Endothelial cell of umbilical vein (primary cell): ENCODE measurements around the gene VAV2. TPM values are rescaled to one million over a fixed set of nuclear protein-coding genes. Genes with fewer than 3 reads are reported as not detected.

Source experiments
- BruUV-seq: library from RNA; stranded (reverse); fragments of 400-500 nt; replicated peaks from 2 replicates; lab custom pipeline; 2021; lab: Mats Ljungman, UMichigan
- CTCF ChIA-PET: fragments of 300-600, 350-600 bp; sonication (Branson Sonifier 250); formaldehyde crosslinking; loops from one replicate; lab custom pipeline; 2021; ENCODE audit warnings: antibody characterized with exemption, inconsistent platforms; lab: Charles Lee
- POLR2A ChIA-PET: fragments of 300-600, 350-600 bp; sonication (Branson Sonifier 250); formaldehyde crosslinking; loops from one replicate; lab custom pipeline; 2021; ENCODE audit warnings: antibody characterized with exemption, inconsistent platforms; lab: Charles Lee
- DNase-seq: peaks from one replicate; pipeline ENCODE4 v3.0.0-alpha.2; 2011; ENCODE audit warnings: low read depth, low spot score
- FAIRE-seq: peaks from 2 replicates; lab custom pipeline; 2011; peaks lifted over from hg19 to GRCh38; lab: Jason Lieb, UNC
- H2AFZ ChIP-seq: 2 replicates; pipeline ENCODE4 v1.6.0; 2012; ENCODE audit warnings: low read depth, low read length, control low read depth, inconsistent platforms
- H3K27ac ChIP-seq: 2 replicates; pipeline ENCODE4 v1.5.1; 2011; ENCODE audit warnings: low read depth, mild to moderate bottlenecking, control low read depth, low read length, moderate library complexity; ENCODE audit not compliant: insufficient read depth
- H3K27me3 ChIP-seq, 2 experiments: 2 replicates each; pipeline versions ENCODE4 v1.6.0 to v1.6.1; 2011; ENCODE audit warnings: low read length in 2 of 2, mixed read lengths in 1 of 2; ENCODE audit not compliant: control insufficient read depth in 2 of 2, insufficient read depth in 2 of 2
- H3K36me3 ChIP-seq, 2 experiments: 2 replicates in 1 of 2; 3 replicates in 1 of 2; pipeline ENCODE4 v1.5.1; 2011; ENCODE audit warnings: low read length in 2 of 2, mild to moderate bottlenecking in 1 of 2, moderate library complexity in 1 of 2; ENCODE audit not compliant: control insufficient read depth in 2 of 2, insufficient read depth in 2 of 2; ENCODE audit errors: extremely low read depth in 1 of 2
- H3K4me1 ChIP-seq: 3 replicates; pipeline ENCODE4 v1.5.1; 2011; ENCODE audit warnings: mild to moderate bottlenecking, low read length; ENCODE audit not compliant: control insufficient read depth, insufficient read depth; ENCODE audit errors: extremely low read depth
- H3K4me2 ChIP-seq: 2 replicates; pipeline ENCODE4 v1.6.1; 2011; ENCODE audit warnings: low read length, control low read depth, mixed read lengths; ENCODE audit not compliant: insufficient read depth
- H3K4me3 ChIP-seq, 3 experiments: fragments of 200-600 bp in 1 of 3; sonication (generic), shearing (Covaris generic) in 1 of 3; replicated peaks in 1 of 3; 2 replicates each; pipeline ENCODE4 v1.5.1; 2011 to 2016; ENCODE audit warnings: control low read depth in 3 of 3, low read length in 3 of 3, mild to moderate bottlenecking in 2 of 3, inconsistent platforms in 1 of 3, low read depth in 1 of 3, moderate library complexity in 1 of 3; ENCODE audit not compliant: insufficient read depth in 1 of 3
- H3K79me2 ChIP-seq: 2 replicates; pipeline ENCODE4 v1.6.0; 2012; ENCODE audit warnings: low read length, inconsistent platforms; ENCODE audit not compliant: control insufficient read depth, insufficient read depth
- H3K9ac ChIP-seq: replicated peaks from 2 replicates; pipeline ENCODE3; 2011; ENCODE audit warnings: low read length, control low read depth; ENCODE audit not compliant: insufficient read depth; ENCODE audit errors: extremely low read depth
- H3K9me1 ChIP-seq: replicated peaks from 3 replicates; pipeline ENCODE4 v1.6.0; 2011; ENCODE audit warnings: mild to moderate bottlenecking, low read length; ENCODE audit not compliant: control insufficient read depth, insufficient read depth; ENCODE audit errors: extremely low read depth
- H3K9me3 ChIP-seq: replicated peaks from 2 replicates; pipeline ENCODE4 v1.5.1; 2012; ENCODE audit warnings: low read length, inconsistent platforms; ENCODE audit not compliant: control insufficient read depth, insufficient read depth
- H4K20me1 ChIP-seq: replicated peaks from 2 replicates; pipeline ENCODE3; 2011; ENCODE audit warnings: mild to moderate bottlenecking, low read length; ENCODE audit not compliant: control insufficient read depth, insufficient read depth; ENCODE audit errors: extremely low read depth
- EZH2 ChIP-seq: IDR thresholded peaks from 2 replicates; pipeline ENCODE4 v1.6.1; 2012; ENCODE audit warnings: borderline replicate concordance, low read depth, mild to moderate bottlenecking, moderate library complexity, low read length, inconsistent platforms; ENCODE audit not compliant: severe bottlenecking
- FOS ChIP-seq: IDR thresholded peaks from 2 replicates; pipeline ENCODE4 v1.6.1; 2011; ENCODE audit warnings: mild to moderate bottlenecking, low read length, moderate library complexity, borderline replicate concordance; ENCODE audit not compliant: insufficient read depth
- GATA2 ChIP-seq: IDR thresholded peaks from 2 replicates; pipeline ENCODE4 v1.7.0; 2011; ENCODE audit warnings: low read depth, mild to moderate bottlenecking, moderate library complexity, mixed read lengths, low read length; ENCODE audit not compliant: insufficient read length, insufficient read depth
- JUN ChIP-seq: IDR thresholded peaks from 2 replicates; pipeline ENCODE4 v1.6.1; 2011; ENCODE audit warnings: borderline replicate concordance, low read depth; ENCODE audit not compliant: insufficient read length, insufficient read depth
- MYC ChIP-seq: IDR thresholded peaks from one replicate; pipeline ENCODE4 v1.6.1; 2011; ENCODE audit warnings: mild to moderate bottlenecking, low read depth, low read length
- POLR2A ChIP-seq: IDR thresholded peaks from 2 replicates; pipeline ENCODE4 v1.6.1; 2012; ENCODE audit warnings: low read depth, mild to moderate bottlenecking, control low read depth, low read length
- POLR2AphosphoS5 ChIP-seq: IDR thresholded peaks from 2 replicates; pipeline ENCODE4 v1.6.1; 2012; ENCODE audit warnings: low read depth, mild to moderate bottlenecking, control low read depth, low read length, moderate library complexity; ENCODE audit not compliant: insufficient read depth
- dilution Hi-C: fragments of 300-500 bp; cut with MboI; formaldehyde crosslinking; loops from one replicate; pipeline ENCODE4 v1.15.0; 2019; ENCODE audit warnings: low sequenced_read_pairs; ENCODE audit not compliant: extremely low pct_ligation_motif_present
- intact Hi-C: fragments of 100-400 bp; cut with micrococcal nuclease; formaldehyde crosslinking; loops from one replicate; pipeline ENCODE4 v1.10.0; 2022
- polyA plus RNA-seq, 4 experiments: library from polyadenylated mRNA; depleted of rRNA in 3 of 4; stranded (reverse) in 3 of 4; unstranded in 1 of 4; fragments of >200 nt; gene quantifications; 2 replicates each; pipeline versions ENCODE4 v1.2.1 to v1.2.3, GENCODE V29; 2011 to 2012; ENCODE audit warnings: missing spikeins in 1 of 4
- total RNA-seq: library from RNA; stranded (reverse); gene quantifications from 2 replicates; pipeline ENCODE4 v1.2.3, GENCODE V29; 2021
- TF ChIP-seq, protein P1 (sequence below): IDR thresholded peaks from 2 replicates; pipeline ENCODE4 v1.6.1; 2011; ENCODE audit not compliant: insufficient read depth, insufficient read length
- TF ChIP-seq, protein P2 (sequence below), 2 donors: IDR thresholded peaks; 1 replicate in 1 of 2; 2 replicates in 1 of 2; pipeline ENCODE4 v1.5.1; 2011; ENCODE audit warnings: low read length in 2 of 2, mild to moderate bottlenecking in 2 of 2, moderate library complexity in 2 of 2, control low read depth in 1 of 2, inconsistent platforms in 1 of 2, low read depth in 1 of 2; ENCODE audit not compliant: insufficient read depth in 1 of 2; ENCODE audit errors: extremely low read depth in 1 of 2

VAV2 gene
- total and polyA plus RNA-seq, 2 donors (not counting 3 experiments of a cell fraction or from before 2014, with no cell fraction given): 10.6 to 30.6 TPM

DNA sequence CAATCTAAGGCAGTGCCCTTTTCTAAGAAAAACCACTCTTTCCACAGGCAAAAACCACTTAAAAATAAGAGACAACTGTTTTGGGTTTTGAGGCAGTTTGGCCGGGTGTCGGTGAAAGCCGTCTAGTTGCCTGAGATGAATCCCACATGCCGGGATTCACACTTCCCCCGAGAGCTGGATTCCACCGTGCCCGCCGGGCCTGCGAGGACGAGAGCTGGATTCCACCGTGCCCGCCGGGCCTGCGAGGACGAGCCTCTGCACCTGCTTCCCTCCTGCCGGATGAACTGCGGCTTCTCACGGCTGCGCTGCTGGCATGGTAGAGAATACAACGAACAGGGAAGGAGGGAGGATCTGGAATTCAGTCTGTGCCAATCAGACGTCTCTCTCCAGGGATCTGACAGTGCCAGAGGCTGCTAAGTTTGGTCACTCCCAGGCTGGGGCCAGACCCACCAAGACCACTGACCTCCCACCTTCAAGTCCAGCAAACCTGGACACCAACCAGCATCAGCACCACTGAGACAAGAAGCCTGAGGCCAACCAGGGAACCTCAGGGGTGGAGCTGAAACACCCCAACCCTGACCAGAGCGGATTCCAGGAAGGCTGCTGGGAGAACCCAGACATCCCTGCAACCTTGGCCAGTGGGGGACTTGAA lies 23.0 kb downstream of the VAV2 start:
- H3K9ac ChIP-seq: no peak overlapping the region
- no peak overlapping the region for H3K4me2 ChIP-seq
- peaks cover 2% of the 10 kb centered on the region for H3K4me1 ChIP-seq
- H3K9me3 ChIP-seq: no peaks in the 10 kb centered on the region
- no peaks in the 10 kb centered on the region for H3K9me1 ChIP-seq
- CTCF ChIA-PET: interaction anchor here (2.4 kb wide), 1 partner anchor 25 kb away, joined by 7 read pairs; no protein-coding TSS in a partner anchor
- DNase-seq: no peak
- no peaks in the 10 kb centered on the region for H4K20me1 ChIP-seq
- no peak for FAIRE-seq
- no peaks in the 10 kb centered on the region for H3K27me3 ChIP-seq
- no peaks in the 10 kb centered on the region for H3K36me3 ChIP-seq
- POLR2A ChIA-PET: interaction anchor here (0.5 kb wide), 1 partner anchor 101 kb away, joined by 5 read pairs; no protein-coding TSS in a partner anchor
- intact Hi-C loops (no loop called here), dilution Hi-C loops (no loop called here)
- H2AFZ ChIP-seq: no peak overlapping the region
- TF ChIP-seq POLR2A: no peak
- TF ChIP-seq POLR2AphosphoS5: no peak
- no peak for TF ChIP-seq GATA2
- TF ChIP-seq, protein P1, sequence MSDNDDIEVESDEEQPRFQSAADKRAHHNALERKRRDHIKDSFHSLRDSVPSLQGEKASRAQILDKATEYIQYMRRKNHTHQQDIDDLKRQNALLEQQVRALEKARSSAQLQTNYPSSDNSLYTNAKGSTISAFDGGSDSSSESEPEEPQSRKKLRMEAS: no peak
- no peak for TF ChIP-seq EZH2
- TF ChIP-seq, protein P2, sequence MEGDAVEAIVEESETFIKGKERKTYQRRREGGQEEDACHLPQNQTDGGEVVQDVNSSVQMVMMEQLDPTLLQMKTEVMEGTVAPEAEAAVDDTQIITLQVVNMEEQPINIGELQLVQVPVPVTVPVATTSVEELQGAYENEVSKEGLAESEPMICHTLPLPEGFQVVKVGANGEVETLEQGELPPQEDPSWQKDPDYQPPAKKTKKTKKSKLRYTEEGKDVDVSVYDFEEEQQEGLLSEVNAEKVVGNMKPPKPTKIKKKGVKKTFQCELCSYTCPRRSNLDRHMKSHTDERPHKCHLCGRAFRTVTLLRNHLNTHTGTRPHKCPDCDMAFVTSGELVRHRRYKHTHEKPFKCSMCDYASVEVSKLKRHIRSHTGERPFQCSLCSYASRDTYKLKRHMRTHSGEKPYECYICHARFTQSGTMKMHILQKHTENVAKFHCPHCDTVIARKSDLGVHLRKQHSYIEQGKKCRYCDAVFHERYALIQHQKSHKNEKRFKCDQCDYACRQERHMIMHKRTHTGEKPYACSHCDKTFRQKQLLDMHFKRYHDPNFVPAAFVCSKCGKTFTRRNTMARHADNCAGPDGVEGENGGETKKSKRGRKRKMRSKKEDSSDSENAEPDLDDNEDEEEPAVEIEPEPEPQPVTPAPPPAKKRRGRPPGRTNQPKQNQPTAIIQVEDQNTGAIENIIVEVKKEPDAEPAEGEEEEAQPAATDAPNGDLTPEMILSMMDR (IDR thresholded peaks at IDR 0.05; ENCODE audit: extremely low read depth in 1 of 2, insufficient read depth in 1 of 2, low read depth in 1 of 2, low read length in 2 of 2): no peak
- TF ChIP-seq FOS: no peak
- TF ChIP-seq MYC: no peak
- no peak for TF ChIP-seq JUN
- H3K4me3 ChIP-seq: no peak overlapping the region
- no peak overlapping the region for H3K27ac ChIP-seq
- no TSS peak for BruUV-seq
- H3K79me2 ChIP-seq: peaks cover 93% of the 10 kb centered on the region
